A673 (cell line): ENCODE data around the gene TBCD. TPM values are rescaled to one million over a fixed set of nuclear protein-coding genes. Genes with fewer than 3 reads are reported as not detected.
"Not testable (repeated sequence)": the region's sequence is repeated elsewhere in the genome, so short reads cannot be mapped to it uniquely, and the experiment has no call there.

Experiments
- BruUV-seq: library from RNA; stranded (reverse); fragments of 400-500 nt; replicated peaks from 2 replicates; lab custom pipeline; 2021; lab: Mats Ljungman, UMichigan
- CTCF ChIA-PET: fragments of 300-600 bp; sonication (Branson Sonifier 250); formaldehyde crosslinking; loops from one replicate; lab custom pipeline; 2022; ENCODE audit warnings: antibody characterized with exemption; lab: Charles Lee
- POLR2A ChIA-PET: fragments of 300-600 bp; sonication (Branson Sonifier 250); formaldehyde crosslinking; loops from one replicate; lab custom pipeline; 2022; ENCODE audit warnings: antibody characterized with exemption; ENCODE audit not compliant: low non-redundant PET; lab: Charles Lee
- DNase-seq: peaks from one replicate; pipeline ENCODE4 v3.0.0-alpha.2; 2015; ENCODE audit warnings: low spot score
- H3K27ac ChIP-seq: fragments of 200-600 bp; sonication (generic); 2 replicates; pipeline ENCODE4 v1.5.1; 2016; ENCODE audit warnings: mixed run types, low read depth, mild to moderate bottlenecking, mixed read lengths, antibody characterized with exemption, low read length; ENCODE audit not compliant: poor library complexity, severe bottlenecking
- H3K27me3 ChIP-seq: fragments of 200-600 bp; sonication (generic); replicated peaks from 2 replicates; pipeline ENCODE4 v1.6.1; 2017; ENCODE audit warnings: mixed run types, low read depth, mild to moderate bottlenecking, mixed read lengths, antibody characterized with exemption, low read length; ENCODE audit not compliant: insufficient read depth, poor library complexity
- H3K36me3 ChIP-seq: fragments of 200-600 bp; sonication (generic); 2 replicates; pipeline ENCODE4 v1.6.1; 2016; ENCODE audit warnings: mixed run types, mild to moderate bottlenecking, mixed read lengths, antibody characterized with exemption, low read length; ENCODE audit not compliant: insufficient read depth, poor library complexity, severe bottlenecking
- H3K4me1 ChIP-seq: fragments of 200-600 bp; sonication (generic); 2 replicates; pipeline ENCODE4 v1.6.1; 2017; ENCODE audit warnings: mixed run types, mild to moderate bottlenecking, mixed read lengths, antibody characterized with exemption, low read length; ENCODE audit not compliant: insufficient read depth, poor library complexity, severe bottlenecking
- H3K4me3 ChIP-seq: fragments of 200-600 bp; sonication (generic); 2 replicates; pipeline ENCODE4 v1.5.1; 2016; ENCODE audit warnings: low read depth, mixed run types, mild to moderate bottlenecking, mixed read lengths, low read length; ENCODE audit not compliant: poor library complexity, severe bottlenecking
- H3K9me3 ChIP-seq: fragments of 200-600 bp; sonication (generic); 2 replicates; pipeline ENCODE4 v1.6.1; 2016; ENCODE audit warnings: mixed run types, low read depth, mild to moderate bottlenecking, mixed read lengths, antibody characterized with exemption, low read length; ENCODE audit not compliant: poor library complexity, severe bottlenecking
- CTCF ChIP-seq: fragments of 300-800, 200-600 bp; sonication (generic); conservative IDR thresholded peaks from 2 replicates; pipeline ENCODE4 v1.5.1; 2017; ENCODE audit warnings: low read depth, mild to moderate bottlenecking, antibody characterized with exemption, low read length, moderate library complexity, mixed read lengths
- EZH2 ChIP-seq: fragments of 200-600 bp; sonication (generic); IDR thresholded peaks from 2 replicates; pipeline ENCODE4 v1.6.1; 2017; ENCODE audit warnings: borderline replicate concordance, low read depth, mild to moderate bottlenecking, mixed read lengths, antibody characterized with exemption, low read length; ENCODE audit not compliant: poor library complexity, severe bottlenecking
- intact Hi-C: fragments of 100-400 bp; cut with micrococcal nuclease; formaldehyde crosslinking; loops from one replicate; pipeline ENCODE4 v1.10.0; 2022; ENCODE audit not compliant: unreplicated experiment
- total RNA-seq: library from RNA; stranded (reverse); gene quantifications from 2 replicates; pipeline ENCODE4 v1.2.3, GENCODE V29; 2021

TBCD gene
- total RNA-seq, 1 experiment from 2014 or later = 113 TPM

GRCh38 chr17:82965371-82965770 lies 213.5 kb downstream of the TBCD start:
- no peak for DNase-seq
- no peak overlapping the region for H3K27ac ChIP-seq
- no peaks in the 10 kb centered on the region for H3K27me3 ChIP-seq
- POLR2A ChIA-PET = no interaction called here
- BruUV-seq = no TSS peak
- intact Hi-C loops = no loop called here
- no peaks in the 10 kb centered on the region for H3K9me3 ChIP-seq
- TF ChIP-seq CTCF (no peak), EZH2 (no peak)
- CTCF ChIA-PET = no interaction called here
- no peaks in the 10 kb centered on the region for H3K4me1 ChIP-seq
- H3K4me3 ChIP-seq = no peak overlapping the region
- no peaks in the 10 kb centered on the region for H3K36me3 ChIP-seq

- H3K27ac ChIP-seq = no peak overlapping the region
- no peaks in the 10 kb centered on the region for H3K27me3 ChIP-seq
- no peaks in the 10 kb centered on the region for H3K9me3 ChIP-seq
- DNase-seq = no peak
- H3K36me3 ChIP-seq = no peaks in the 10 kb centered on the region
- POLR2A ChIA-PET = no interaction called here
- no peak for TF ChIP-seq CTCF
- TF ChIP-seq EZH2 = no peak
- intact Hi-C loops = no loop called here
- CTCF ChIA-PET = no interaction called here
- H3K4me3 ChIP-seq = no peak overlapping the region
- no TSS peak for BruUV-seq
- H3K4me1 ChIP-seq = no peaks in the 10 kb centered on the region
Measured at GRCh38 chr17:82966415-82966814, 214.6 kb downstream of the TBCD start.

- CTCF ChIA-PET = no interaction called here
- Histone ChIP-seq H3K27me3 (no peaks in the 10 kb centered on the region), H3K27ac (no peak overlapping the region), H3K4me1 (no peaks in the 10 kb centered on the region), H3K4me3 (no peak overlapping the region), H3K36me3 (no peaks in the 10 kb centered on the region), H3K9me3 (no peaks in the 10 kb centered on the region)
- intact Hi-C loops = no loop called here
- POLR2A ChIA-PET = no interaction called here
- no peak for DNase-seq
- TF ChIP-seq EZH2 (no peak), CTCF (no peak)
- no TSS peak for BruUV-seq
Measured at GRCh38 chr17:82967268-82968032, 215.6 kb downstream of the TBCD start.

GRCh38 chr17:82968033-82968841 lies 216.4 kb downstream of the TBCD start:
- CTCF ChIA-PET = not testable (repeated sequence)

More at GRCh38 chr17:82968033-82968841, 216.4 kb downstream of the TBCD start:
- DNase-seq, H3K9me3 ChIP-seq, intact Hi-C loops, H3K27me3 ChIP-seq, H3K36me3 ChIP-seq, H3K27ac ChIP-seq, POLR2A ChIA-PET, H3K4me3 ChIP-seq, H3K4me1 ChIP-seq, BruUV-seq: not testable (repeated sequence)
